Neural progenitor cell (in vitro differentiated cells): Measurements from ENCODE around the gene SWI5. TPM values are rescaled to one million over a fixed set of nuclear protein-coding genes. Genes with fewer than 3 reads are reported as not detected.

Source experiments
- DNase-seq: peaks from one replicate; pipeline ENCODE4 v3.0.0-alpha.2; 2016; ENCODE audit warnings: low spot score
- H2AFZ ChIP-seq: fragments of 200-600 bp; sonication (generic); replicated peaks from 2 replicates; pipeline ENCODE4 v1.6.1; 2016; ENCODE audit warnings: antibody characterized with exemption
- H3F3A ChIP-seq: fragments of 200-600 bp; sonication (generic); 2 replicates; pipeline ENCODE4 v1.6.1; 2016; ENCODE audit warnings: antibody characterized with exemption, low read depth
- H3K27ac ChIP-seq: fragments of 200-600 bp; sonication (generic); 2 replicates; pipeline ENCODE4 v1.5.1; 2016; ENCODE audit warnings: mild to moderate bottlenecking
- H3K27me3 ChIP-seq: fragments of 200-600 bp; sonication (generic); 2 replicates; pipeline ENCODE4 v1.6.1; 2016; ENCODE audit warnings: mild to moderate bottlenecking, moderate library complexity
- H3K36me3 ChIP-seq: fragments of 200-600 bp; sonication (generic); 2 replicates; pipeline ENCODE4 v1.5.1; 2016
- H3K4me1 ChIP-seq: fragments of 200-600 bp; sonication (generic); 2 replicates; pipeline ENCODE4 v1.6.1; 2016; ENCODE audit warnings: mixed run types
- H3K4me2 ChIP-seq: fragments of 200-600 bp; sonication (generic); 2 replicates; pipeline ENCODE4 v1.6.1; 2016
- H3K4me3 ChIP-seq: fragments of 200-600 bp; sonication (generic); 2 replicates; pipeline ENCODE4 v1.5.1; 2016
- H3K79me2 ChIP-seq: fragments of 200-600 bp; sonication (generic); 2 replicates; pipeline ENCODE4 v1.6.1; 2016; ENCODE audit warnings: low read depth
- H3K9ac ChIP-seq: fragments of 200-600 bp; sonication (generic); 2 replicates; pipeline ENCODE4 v1.6.1; 2016
- H3K9me3 ChIP-seq: fragments of 200-600 bp; sonication (generic); 2 replicates; pipeline ENCODE4 v1.5.1; 2016; ENCODE audit warnings: low read depth
- H4K20me1 ChIP-seq: fragments of 200-600 bp; sonication (generic); 2 replicates; pipeline ENCODE4 v1.6.1; 2016; ENCODE audit warnings: low read depth
- H3K27ac Mint-ChIP-seq: 3 replicates; pipeline ENCODE4 v1.8.0; 2021; ENCODE audit warnings: mixed read lengths
- H3K27me3 Mint-ChIP-seq: 2 replicates; pipeline ENCODE4 v1.8.0; 2022; ENCODE audit warnings: low read depth, mild to moderate bottlenecking, inconsistent platforms, moderate library complexity, mixed read lengths; ENCODE audit not compliant: insufficient read depth
- H3K36me3 Mint-ChIP-seq: 3 replicates; pipeline ENCODE4 v1.8.0; 2021; ENCODE audit warnings: mixed read lengths
- H3K4me1 Mint-ChIP-seq: 3 replicates; pipeline ENCODE4 v1.8.0; 2021; ENCODE audit warnings: mixed read lengths
- H3K4me3 Mint-ChIP-seq: 3 replicates; pipeline ENCODE4 v1.8.0; 2021; ENCODE audit warnings: mild to moderate bottlenecking, moderate library complexity, mixed read lengths
- H3K9me3 Mint-ChIP-seq: 3 replicates; pipeline ENCODE4 v1.8.0; 2020; ENCODE audit warnings: mixed read lengths
- EZH2 ChIP-seq: fragments of 200-600 bp; sonication (generic); IDR thresholded peaks from 2 replicates; pipeline ENCODE4 v1.6.1; 2017; ENCODE audit warnings: antibody characterized with exemption, mild to moderate bottlenecking, moderate library complexity
- EZH2phosphoT487 ChIP-seq: fragments of 200-600 bp; sonication (generic); IDR thresholded peaks from 2 replicates; pipeline ENCODE4 v1.6.1; 2017; ENCODE audit warnings: antibody characterized with exemption
- total RNA-seq: library from RNA; depleted of rRNA; stranded (reverse); fragments of >200 nt; gene quantifications from 2 replicates; pipeline ENCODE4 v1.2.3, GENCODE V29; 2015; ENCODE audit warnings: low replicate concordance
- TF ChIP-seq, protein P1 (sequence below): fragments of 200-600 bp; sonication (generic); IDR thresholded peaks from 2 replicates; pipeline ENCODE4 v1.5.1; 2017; ENCODE audit warnings: antibody characterized with exemption, mild to moderate bottlenecking

Gene SWI5
- total RNA-seq, 1 donor from 2014 or later: 15.0 TPM

- Histone ChIP-seq H3K36me3 (no peaks in the 10 kb centered on the region), H3K4me2 (no peak overlapping the region), H3K79me2 (peaks cover 11% of the 10 kb centered on the region), H3K4me1 (peaks cover 6% of the 10 kb centered on the region), H3F3A (no peaks in the 10 kb centered on the region), H3K27ac (no peak overlapping the region), H3K9ac (no peak overlapping the region), H2AFZ (no peak overlapping the region), H3K9me3 (no peaks in the 10 kb centered on the region), H3K27me3 (no peaks in the 10 kb centered on the region), H3K4me3 (no peak overlapping the region), H4K20me1 (no peaks in the 10 kb centered on the region)
- H3K36me3 Mint-ChIP-seq: peaks cover 5% of the 10 kb centered on the region
- H3K27me3 Mint-ChIP-seq: peaks cover 3% of the 10 kb centered on the region
- H3K9me3 Mint-ChIP-seq: no peaks in the 10 kb centered on the region
- no peak overlapping the region for H3K4me3 Mint-ChIP-seq
- DNase-seq: no peak
- H3K27ac Mint-ChIP-seq: no peak overlapping the region
- no peak for TF ChIP-seq EZH2phosphoT487
- no peak for TF ChIP-seq EZH2
- peaks cover 16% of the 10 kb centered on the region for H3K4me1 Mint-ChIP-seq
These were observed 4.1 kb downstream of the SWI5 start for GRCh38 chr9:128280084-128280622.

DNA sequence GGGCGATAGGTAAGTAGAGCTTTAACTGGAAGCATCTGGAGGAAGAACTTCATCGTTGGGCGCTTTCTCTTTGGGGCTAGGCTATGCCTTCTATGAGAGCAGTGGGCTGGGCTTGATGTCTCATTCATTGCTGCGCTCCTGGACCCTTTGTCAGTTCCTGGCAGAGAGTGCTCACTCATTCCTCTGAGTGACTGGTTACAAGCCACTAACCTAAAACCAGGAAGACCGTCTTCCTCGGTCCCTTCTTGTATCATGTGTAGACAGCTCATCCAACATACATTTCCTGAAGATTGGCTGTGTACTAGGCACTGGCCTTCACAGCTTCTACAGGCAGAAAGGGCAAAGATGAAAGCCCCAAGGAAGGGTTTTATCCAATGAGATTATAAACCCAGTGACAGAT is 6.4 kb downstream of the SWI5 start:
- Mint-ChIP-seq H3K4me1 (peaks cover 6% of the 10 kb centered on the region), H3K9me3 (no peaks in the 10 kb centered on the region), H3K27me3 (peaks cover 3% of the 10 kb centered on the region), H3K36me3 (peaks cover 5% of the 10 kb centered on the region), H3K27ac (peak overlapping the region; percentile 53), H3K4me3 (no peak overlapping the region)
- Histone ChIP-seq H3K4me1 (no peaks in the 10 kb centered on the region), H3K79me2 (peaks cover 1% of the 10 kb centered on the region), H3K27ac (no peak overlapping the region), H3F3A (no peaks in the 10 kb centered on the region), H2AFZ (no peak overlapping the region), H3K4me2 (no peak overlapping the region), H4K20me1 (no peaks in the 10 kb centered on the region), H3K9me3 (no peaks in the 10 kb centered on the region), H3K36me3 (no peaks in the 10 kb centered on the region), H3K27me3 (no peaks in the 10 kb centered on the region), H3K4me3 (no peak overlapping the region), H3K9ac (no peak overlapping the region)
- no peak for DNase-seq
- TF ChIP-seq EZH2phosphoT487 (no peak), EZH2 (no peak)
- TF ChIP-seq, protein P1, sequence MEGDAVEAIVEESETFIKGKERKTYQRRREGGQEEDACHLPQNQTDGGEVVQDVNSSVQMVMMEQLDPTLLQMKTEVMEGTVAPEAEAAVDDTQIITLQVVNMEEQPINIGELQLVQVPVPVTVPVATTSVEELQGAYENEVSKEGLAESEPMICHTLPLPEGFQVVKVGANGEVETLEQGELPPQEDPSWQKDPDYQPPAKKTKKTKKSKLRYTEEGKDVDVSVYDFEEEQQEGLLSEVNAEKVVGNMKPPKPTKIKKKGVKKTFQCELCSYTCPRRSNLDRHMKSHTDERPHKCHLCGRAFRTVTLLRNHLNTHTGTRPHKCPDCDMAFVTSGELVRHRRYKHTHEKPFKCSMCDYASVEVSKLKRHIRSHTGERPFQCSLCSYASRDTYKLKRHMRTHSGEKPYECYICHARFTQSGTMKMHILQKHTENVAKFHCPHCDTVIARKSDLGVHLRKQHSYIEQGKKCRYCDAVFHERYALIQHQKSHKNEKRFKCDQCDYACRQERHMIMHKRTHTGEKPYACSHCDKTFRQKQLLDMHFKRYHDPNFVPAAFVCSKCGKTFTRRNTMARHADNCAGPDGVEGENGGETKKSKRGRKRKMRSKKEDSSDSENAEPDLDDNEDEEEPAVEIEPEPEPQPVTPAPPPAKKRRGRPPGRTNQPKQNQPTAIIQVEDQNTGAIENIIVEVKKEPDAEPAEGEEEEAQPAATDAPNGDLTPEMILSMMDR: no peak

- no peak overlapping the region for H3K4me2 ChIP-seq
- no peaks in the 10 kb centered on the region for H3K9me3 ChIP-seq
- Mint-ChIP-seq H3K27ac (peak overlapping the region; percentile 76), H3K27me3 (peaks cover 3% of the 10 kb centered on the region), H3K4me1 (no peaks in the 10 kb centered on the region), H3K4me3 (no peak overlapping the region), H3K36me3 (peaks cover 6% of the 10 kb centered on the region), H3K9me3 (no peaks in the 10 kb centered on the region)
- H3K4me3 ChIP-seq: no peak overlapping the region
- no peaks in the 10 kb centered on the region for H3K27me3 ChIP-seq
- no peak overlapping the region for H3K9ac ChIP-seq
- DNase-seq: no peak
- H3K27ac ChIP-seq: no peak overlapping the region
- H2AFZ ChIP-seq: no peak overlapping the region
- no peak for TF ChIP-seq EZH2
- no peak for TF ChIP-seq EZH2phosphoT487
- TF ChIP-seq, protein P1: no peak
- H4K20me1 ChIP-seq: no peaks in the 10 kb centered on the region
- H3K36me3 ChIP-seq: no peaks in the 10 kb centered on the region
- H3K79me2 ChIP-seq: no peaks in the 10 kb centered on the region
- H3K4me1 ChIP-seq: no peaks in the 10 kb centered on the region
- H3F3A ChIP-seq: no peaks in the 10 kb centered on the region
These were observed 9.1 kb downstream of the SWI5 start for GRCh38 chr9:128285033-128285784.

DNA sequence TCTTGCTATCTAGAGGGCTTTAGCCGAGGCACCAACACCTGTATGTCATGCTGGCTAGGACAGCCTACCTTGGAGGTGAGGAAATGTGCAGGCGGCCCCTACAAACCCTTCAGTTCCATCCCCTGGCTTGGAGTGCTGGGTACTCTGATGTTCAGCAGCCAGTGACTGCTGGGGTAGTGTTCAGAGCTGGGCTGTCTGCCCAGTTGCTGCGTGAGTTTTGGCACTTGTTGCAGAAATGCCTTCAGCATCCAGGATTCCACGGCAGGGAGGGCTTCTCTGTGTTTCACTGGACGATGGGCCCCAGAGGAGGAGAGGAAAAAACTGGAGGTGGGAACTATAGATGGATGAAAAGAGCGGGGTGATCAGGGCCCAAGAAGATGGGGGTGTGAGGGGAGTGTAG is 10.4 kb downstream of the SWI5 start:
- H3K27ac ChIP-seq: no peak overlapping the region
- H3K9ac ChIP-seq: no peak overlapping the region

More for the DNA sequence above, 10.4 kb downstream of the SWI5 start:
- H3K27ac Mint-ChIP-seq: no peak overlapping the region
- H3K4me1 ChIP-seq: no peaks in the 10 kb centered on the region
- H3K4me3 Mint-ChIP-seq: peak overlapping the region; percentile 64
- H3K4me3 ChIP-seq: no peak overlapping the region
- no peak for DNase-seq
- no peak for TF ChIP-seq EZH2phosphoT487
- no peak for TF ChIP-seq EZH2
- TF ChIP-seq, protein P1: no peak
- peaks cover 3% of the 10 kb centered on the region for H3K36me3 Mint-ChIP-seq
- no peaks in the 10 kb centered on the region for H3K9me3 ChIP-seq
- no peak overlapping the region for H3K4me2 ChIP-seq
- no peaks in the 10 kb centered on the region for H3K4me1 Mint-ChIP-seq
- H3K27me3 ChIP-seq: no peaks in the 10 kb centered on the region
- H3F3A ChIP-seq: no peaks in the 10 kb centered on the region
- H3K9me3 Mint-ChIP-seq: no peaks in the 10 kb centered on the region
- no peak overlapping the region for H2AFZ ChIP-seq
- peaks cover 3% of the 10 kb centered on the region for H3K27me3 Mint-ChIP-seq
- no peaks in the 10 kb centered on the region for H3K36me3 ChIP-seq
- H4K20me1 ChIP-seq: no peaks in the 10 kb centered on the region
- H3K79me2 ChIP-seq: no peaks in the 10 kb centered on the region
